Karpas-422 (cell line): ENCODE results near the gene KLHL8. TPM values are rescaled to one million over a fixed set of nuclear protein-coding genes. Genes with fewer than 3 reads are reported as not detected.

Experiments used
- DNase-seq: peaks from one replicate; pipeline ENCODE4 v3.0.0-alpha.2; 2015
- H2AFZ ChIP-seq: fragments of 200-600 bp; sonication (generic); 2 replicates; pipeline ENCODE4 v1.6.1; 2014; ENCODE audit warnings: antibody characterized with exemption, low read length, mixed read lengths
- H3K27ac ChIP-seq: fragments of 200-600 bp; sonication (generic); 2 replicates; pipeline ENCODE4 v1.5.1; 2014; ENCODE audit warnings: mild to moderate bottlenecking, low read length, moderate library complexity
- H3K27me3 ChIP-seq: fragments of 200-600 bp; sonication (generic); 2 replicates; pipeline ENCODE4 v1.6.1; 2014; ENCODE audit warnings: low read length, mixed read lengths
- H3K36me3 ChIP-seq: fragments of 200-600 bp; sonication (generic); 2 replicates; pipeline ENCODE4 v1.6.1; 2014; ENCODE audit warnings: low read length, mixed read lengths; ENCODE audit not compliant: insufficient read depth
- H3K4me1 ChIP-seq: fragments of 200-600 bp; sonication (generic); 2 replicates; pipeline ENCODE4 v1.6.1; 2014; ENCODE audit warnings: mild to moderate bottlenecking, low read length, mixed read lengths
- H3K4me2 ChIP-seq: fragments of 200-600 bp; sonication (generic); 2 replicates; pipeline ENCODE4 v1.6.1; 2014; ENCODE audit warnings: low read length, low read depth, mild to moderate bottlenecking; ENCODE audit not compliant: poor library complexity, severe bottlenecking
- H3K4me3 ChIP-seq: fragments of 200-600 bp; sonication (generic); 2 replicates; pipeline ENCODE4 v1.5.1; 2014; ENCODE audit warnings: mild to moderate bottlenecking, antibody characterized with exemption, low read length, mixed read lengths
- H3K79me2 ChIP-seq: fragments of 200-600 bp; sonication (generic); 2 replicates; pipeline ENCODE4 v1.6.1; 2014; ENCODE audit warnings: mild to moderate bottlenecking, low read length, mixed read lengths
- H3K9ac ChIP-seq: fragments of 200-600 bp; sonication (generic); 2 replicates; pipeline ENCODE4 v1.6.0; 2014; ENCODE audit warnings: low read length
- H3K9me2 ChIP-seq: fragments of 200-600 bp; sonication (generic), shearing (Covaris generic); replicated peaks from 2 replicates; pipeline ENCODE4 v1.6.0; 2014; ENCODE audit warnings: mild to moderate bottlenecking, low read length, moderate library complexity; ENCODE audit not compliant: insufficient read depth
- H3K9me3 ChIP-seq: fragments of 300-700, 200-600 bp; sonication (generic); 2 replicates; pipeline ENCODE4 v1.6.1; 2014; ENCODE audit warnings: low read length, mixed read lengths
- H4K20me1 ChIP-seq: fragments of 200-600 bp; sonication (generic); 2 replicates; pipeline ENCODE4 v1.6.1; 2014; ENCODE audit warnings: mild to moderate bottlenecking, antibody characterized with exemption, low read length, low read depth; ENCODE audit not compliant: insufficient read depth
- total RNA-seq: library from RNA; depleted of rRNA; stranded (reverse); fragments of >200 nt; shearing (Covaris generic); gene quantifications from 2 replicates; pipeline ENCODE4 v1.2.3, GENCODE V29; 2014; ENCODE audit warnings: low replicate concordance

Gene KLHL8
- total RNA-seq, 1 experiment from 2014 or later, result 26.4 TPM

DNA sequence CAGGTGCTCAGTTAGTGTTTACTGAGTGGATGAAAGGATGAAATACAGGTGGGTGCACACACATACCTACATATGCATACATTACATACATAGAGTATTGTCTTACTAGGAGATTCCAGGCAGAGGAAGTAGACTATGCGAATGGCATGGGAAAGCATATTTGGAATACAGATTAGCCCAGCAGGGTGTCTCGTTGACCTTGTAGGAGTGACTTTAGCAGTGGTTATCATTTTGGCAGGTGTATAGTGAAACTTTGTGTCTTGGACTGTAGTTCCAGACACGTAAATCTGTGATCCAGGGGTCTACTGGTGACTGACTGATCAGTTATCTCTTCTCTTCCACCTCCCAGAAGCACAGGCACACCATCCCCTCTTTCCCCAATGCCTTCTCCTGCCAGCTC, 86.3 kb downstream of the KLHL8 start:
- Histone ChIP-seq H4K20me1 (no peaks in the 10 kb centered on the region), H3K9ac (no peak overlapping the region), H3K27ac (no peak overlapping the region), H3K27me3 (no peaks in the 10 kb centered on the region), H3K79me2 (no peaks in the 10 kb centered on the region), H3K9me3 (no peaks in the 10 kb centered on the region), H2AFZ (no peak overlapping the region), H3K36me3 (no peaks in the 10 kb centered on the region), H3K4me2 (no peak overlapping the region), H3K4me1 (peaks cover 7% of the 10 kb centered on the region), H3K4me3 (no peak overlapping the region), H3K9me2 (no peaks in the 10 kb centered on the region)
- no peak for DNase-seq

DNA sequence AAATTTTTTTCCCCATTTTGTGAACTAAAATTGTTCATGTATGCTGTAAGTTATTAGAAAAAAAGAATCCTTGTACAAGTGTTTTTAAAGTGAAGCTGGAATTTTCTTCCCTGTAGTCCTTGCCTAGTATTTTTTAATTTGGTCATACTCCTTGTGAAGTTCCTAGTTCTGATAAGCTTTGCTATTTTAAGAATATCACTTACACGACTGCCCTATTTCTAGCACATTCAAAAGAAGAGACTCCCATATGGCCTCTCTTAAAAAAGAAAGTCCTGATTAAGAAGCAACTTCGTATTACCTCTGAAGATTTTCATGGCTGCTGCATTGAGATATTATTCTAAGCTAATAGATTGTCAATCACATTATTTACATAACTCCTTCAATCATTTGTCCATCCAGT, 87.2 kb downstream of the KLHL8 start:
- Histone ChIP-seq H3K4me1 (peaks cover 7% of the 10 kb centered on the region), H3K36me3 (no peaks in the 10 kb centered on the region), H3K9ac (no peak overlapping the region), H3K4me3 (no peak overlapping the region), H3K79me2 (no peaks in the 10 kb centered on the region), H3K9me2 (no peaks in the 10 kb centered on the region), H3K27me3 (no peaks in the 10 kb centered on the region), H3K9me3 (no peaks in the 10 kb centered on the region), H3K27ac (no peak overlapping the region), H4K20me1 (no peaks in the 10 kb centered on the region), H2AFZ (no peak overlapping the region), H3K4me2 (no peak overlapping the region)
- no peak for DNase-seq

GRCh38 chr4:87132035-87132434, 88.4 kb downstream of the KLHL8 start:
- no peaks in the 10 kb centered on the region for H3K9me3 ChIP-seq
- peak; percentile 50 for DNase-seq
- H3K27me3 ChIP-seq, result no peaks in the 10 kb centered on the region
- H3K79me2 ChIP-seq, result no peaks in the 10 kb centered on the region
- H3K4me3 ChIP-seq, result no peak overlapping the region
- no peak overlapping the region for H2AFZ ChIP-seq
- H4K20me1 ChIP-seq, result no peaks in the 10 kb centered on the region
- no peak overlapping the region for H3K9ac ChIP-seq
- H3K9me2 ChIP-seq, result no peaks in the 10 kb centered on the region
- H3K36me3 ChIP-seq, result no peaks in the 10 kb centered on the region
- H3K4me1 ChIP-seq, result peaks cover 7% of the 10 kb centered on the region
- no peak overlapping the region for H3K27ac ChIP-seq
- H3K4me2 ChIP-seq, result no peak overlapping the region

GRCh38 chr4:87130985-87131703, 89.3 kb downstream of the KLHL8 start:
- no peak for DNase-seq
- H3K79me2 ChIP-seq, result no peaks in the 10 kb centered on the region
- H3K4me2 ChIP-seq, result no peak overlapping the region
- no peak overlapping the region for H2AFZ ChIP-seq
- H4K20me1 ChIP-seq, result no peaks in the 10 kb centered on the region
- no peaks in the 10 kb centered on the region for H3K9me2 ChIP-seq
- no peak overlapping the region for H3K9ac ChIP-seq
- no peaks in the 10 kb centered on the region for H3K27me3 ChIP-seq
- H3K27ac ChIP-seq, result no peak overlapping the region
- H3K4me3 ChIP-seq, result no peak overlapping the region
- H3K9me3 ChIP-seq, result no peaks in the 10 kb centered on the region
- peaks cover 7% of the 10 kb centered on the region for H3K4me1 ChIP-seq
- no peaks in the 10 kb centered on the region for H3K36me3 ChIP-seq

DNA sequence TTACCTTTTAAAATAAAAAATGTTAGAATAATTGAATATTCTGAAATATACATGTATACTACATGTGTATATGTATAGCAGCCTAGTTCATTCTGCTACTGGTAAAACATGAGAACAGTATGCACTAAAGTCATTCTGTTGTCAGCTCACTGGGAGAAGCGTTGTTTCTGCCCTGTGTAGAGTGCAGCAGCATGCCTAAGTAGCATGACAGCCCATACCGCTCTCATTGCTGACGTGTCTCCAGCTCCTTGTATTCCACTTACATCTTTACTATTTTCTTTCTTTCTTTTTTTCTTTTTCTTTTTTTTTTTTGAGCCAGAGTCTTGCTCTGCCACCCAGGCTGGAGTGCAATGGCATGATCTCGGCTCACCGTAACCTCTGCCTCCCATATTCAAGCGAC, 90.7 kb downstream of the KLHL8 start:
- no peak overlapping the region for H3K4me2 ChIP-seq
- no peak overlapping the region for H3K4me3 ChIP-seq
- no peaks in the 10 kb centered on the region for H3K9me3 ChIP-seq
- H3K9me2 ChIP-seq, result no peaks in the 10 kb centered on the region
- H3K27me3 ChIP-seq, result no peaks in the 10 kb centered on the region
- no peak overlapping the region for H2AFZ ChIP-seq
- DNase-seq, result no peak
- H3K9ac ChIP-seq, result no peak overlapping the region
- no peak overlapping the region for H3K27ac ChIP-seq
- H3K4me1 ChIP-seq, result peaks cover 7% of the 10 kb centered on the region
- no peaks in the 10 kb centered on the region for H4K20me1 ChIP-seq
- no peaks in the 10 kb centered on the region for H3K36me3 ChIP-seq
- H3K79me2 ChIP-seq, result no peaks in the 10 kb centered on the region

DNA sequence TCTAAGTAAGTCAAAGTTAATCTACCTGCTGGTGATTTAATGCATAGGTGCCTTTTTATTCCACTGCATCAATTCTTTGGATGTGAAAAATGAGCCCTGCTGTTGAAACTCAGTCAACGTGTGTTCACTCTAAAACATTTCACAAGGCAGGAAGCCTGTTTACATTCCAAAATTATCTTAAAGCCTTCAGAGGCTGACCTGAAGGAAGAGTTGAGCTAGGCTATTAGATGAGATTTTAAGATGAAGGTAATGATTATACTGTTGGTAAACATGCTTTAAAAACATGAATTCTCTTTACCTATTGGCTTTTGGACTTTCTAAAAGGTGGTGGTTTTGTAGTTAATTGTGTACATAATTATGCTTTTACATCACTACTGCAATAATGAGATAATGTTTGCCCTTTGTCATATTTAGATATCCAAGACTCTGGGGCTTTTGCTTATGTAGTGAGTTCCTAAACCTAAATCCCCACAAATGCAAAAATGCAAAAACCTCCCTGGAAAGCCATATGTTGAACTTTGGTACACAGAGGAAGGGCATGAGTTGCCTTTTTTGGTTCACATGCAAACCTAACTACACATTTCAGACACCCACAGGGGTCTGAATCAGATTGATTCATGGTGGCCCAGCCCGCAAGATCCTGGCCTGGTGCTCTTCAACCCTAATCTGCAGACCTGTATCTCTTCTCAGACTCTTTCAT, 92.3 kb downstream of the KLHL8 start:
- no peak overlapping the region for H3K27ac ChIP-seq
- no peak overlapping the region for H3K9ac ChIP-seq
- no peak for DNase-seq
- H3K79me2 ChIP-seq, result no peaks in the 10 kb centered on the region
- H2AFZ ChIP-seq, result no peak overlapping the region
- H3K4me2 ChIP-seq, result no peak overlapping the region
- no peaks in the 10 kb centered on the region for H3K9me2 ChIP-seq
- peaks cover 7% of the 10 kb centered on the region for H3K4me1 ChIP-seq
- H3K36me3 ChIP-seq, result no peaks in the 10 kb centered on the region
- no peaks in the 10 kb centered on the region for H4K20me1 ChIP-seq
- H3K9me3 ChIP-seq, result no peaks in the 10 kb centered on the region
- H3K27me3 ChIP-seq, result no peaks in the 10 kb centered on the region
- H3K4me3 ChIP-seq, result no peak overlapping the region

- Histone ChIP-seq H3K9me2 (no peaks in the 10 kb centered on the region), H3K79me2 (no peaks in the 10 kb centered on the region), H3K9ac (no peak overlapping the region), H3K27me3 (no peaks in the 10 kb centered on the region), H3K4me1 (no peaks in the 10 kb centered on the region), H3K4me2 (no peak overlapping the region), H3K4me3 (no peak overlapping the region), H2AFZ (no peak overlapping the region), H3K36me3 (no peaks in the 10 kb centered on the region), H4K20me1 (no peaks in the 10 kb centered on the region), H3K9me3 (no peaks in the 10 kb centered on the region), H3K27ac (no peak overlapping the region)
- no peak for DNase-seq
Observed at GRCh38 chr4:87126056-87126455, 94.4 kb downstream of the KLHL8 start.

GRCh38 chr4:87122252-87122651, 98.2 kb downstream of the KLHL8 start:
- H3K27me3 ChIP-seq, result no peaks in the 10 kb centered on the region
- no peak for DNase-seq
- H3K79me2 ChIP-seq, result no peaks in the 10 kb centered on the region
- H3K9ac ChIP-seq, result no peak overlapping the region
- H3K4me3 ChIP-seq, result no peak overlapping the region
- H3K9me3 ChIP-seq, result no peaks in the 10 kb centered on the region
- no peak overlapping the region for H3K27ac ChIP-seq
- H3K4me1 ChIP-seq, result no peaks in the 10 kb centered on the region
- H2AFZ ChIP-seq, result no peak overlapping the region
- H4K20me1 ChIP-seq, result no peaks in the 10 kb centered on the region
- H3K4me2 ChIP-seq, result no peak overlapping the region
- no peaks in the 10 kb centered on the region for H3K36me3 ChIP-seq
- no peaks in the 10 kb centered on the region for H3K9me2 ChIP-seq
